ENCODE measurements around the gene FOXP4.

FOXP4 gene

GRCh38 chr6:41644297-41644879 lies 98.2 kb downstream of the FOXP4 start:
- H3K36me3 ChIP-seq (ENCODE audit: control insufficient read depth, insufficient read depth, low read length), result no peaks in the 10 kb centered on the region
- no peaks in the 10 kb centered on the region for H3K4me1 ChIP-seq (ENCODE audit: control insufficient read depth, insufficient read depth, low read length)
- H3K9ac ChIP-seq (ENCODE audit: low read length), result no peak overlapping the region
- H3K4me3 ChIP-seq (ENCODE audit: low read length), result no peak overlapping the region
- no peaks in the 10 kb centered on the region for H3K27me3 ChIP-seq (ENCODE audit: control insufficient read depth, insufficient read depth, low read length)
- no peaks in the 10 kb centered on the region for H3K9me3 ChIP-seq (ENCODE audit: control insufficient read depth, low read length)

- no peaks in the 10 kb centered on the region for H3K27me3 ChIP-seq (ENCODE audit: control insufficient read depth, insufficient read depth, low read length)
- no peak overlapping the region for H3K4me3 ChIP-seq (ENCODE audit: low read length)
- H3K9ac ChIP-seq (ENCODE audit: low read length), result no peak overlapping the region
- no peaks in the 10 kb centered on the region for H3K9me3 ChIP-seq (ENCODE audit: control insufficient read depth, low read length)
- no peaks in the 10 kb centered on the region for H3K4me1 ChIP-seq (ENCODE audit: control insufficient read depth, insufficient read depth, low read length)
- no peaks in the 10 kb centered on the region for H3K36me3 ChIP-seq (ENCODE audit: control insufficient read depth, insufficient read depth, low read length)
Measured at GRCh38 chr6:41645007-41645618, 98.9 kb downstream of the FOXP4 start.

- H3K9me3 ChIP-seq (ENCODE audit: control insufficient read depth, low read length), result no peaks in the 10 kb centered on the region
- H3K4me3 ChIP-seq (ENCODE audit: low read length), result no peak overlapping the region
- H3K4me1 ChIP-seq (ENCODE audit: control insufficient read depth, insufficient read depth, low read length), result no peaks in the 10 kb centered on the region
- H3K9ac ChIP-seq (ENCODE audit: low read length), result no peak overlapping the region
- H3K36me3 ChIP-seq (ENCODE audit: control insufficient read depth, insufficient read depth, low read length), result no peaks in the 10 kb centered on the region
- no peaks in the 10 kb centered on the region for H3K27me3 ChIP-seq (ENCODE audit: control insufficient read depth, insufficient read depth, low read length)
Measured at GRCh38 chr6:41646026-41646795, 100.0 kb downstream of the FOXP4 start.

GRCh38 chr6:41647061-41647511 lies 100.9 kb downstream of the FOXP4 start:
- no peaks in the 10 kb centered on the region for H3K36me3 ChIP-seq (ENCODE audit: control insufficient read depth, insufficient read depth, low read length)
- no peaks in the 10 kb centered on the region for H3K9me3 ChIP-seq (ENCODE audit: control insufficient read depth, low read length)
- no peaks in the 10 kb centered on the region for H3K4me1 ChIP-seq (ENCODE audit: control insufficient read depth, insufficient read depth, low read length)
- no peaks in the 10 kb centered on the region for H3K27me3 ChIP-seq (ENCODE audit: control insufficient read depth, insufficient read depth, low read length)
- H3K4me3 ChIP-seq (ENCODE audit: low read length), result no peak overlapping the region
- no peak overlapping the region for H3K9ac ChIP-seq (ENCODE audit: low read length)

GRCh38 chr6:41648070-41648585 lies 101.9 kb downstream of the FOXP4 start:
- Histone ChIP-seq H3K9me3 (ENCODE audit: control insufficient read depth, low read length) (no peaks in the 10 kb centered on the region), H3K4me3 (ENCODE audit: low read length) (no peak overlapping the region), H3K9ac (ENCODE audit: low read length) (no peak overlapping the region), H3K36me3 (ENCODE audit: control insufficient read depth, insufficient read depth, low read length) (no peaks in the 10 kb centered on the region), H3K4me1 (ENCODE audit: control insufficient read depth, insufficient read depth, low read length) (no peaks in the 10 kb centered on the region), H3K27me3 (ENCODE audit: control insufficient read depth, insufficient read depth, low read length) (no peaks in the 10 kb centered on the region)

- Histone ChIP-seq H3K27me3 (ENCODE audit: control insufficient read depth, insufficient read depth, low read length) (no peaks in the 10 kb centered on the region), H3K4me3 (ENCODE audit: low read length) (no peak overlapping the region), H3K9me3 (ENCODE audit: control insufficient read depth, low read length) (no peaks in the 10 kb centered on the region), H3K9ac (ENCODE audit: low read length) (no peak overlapping the region), H3K36me3 (ENCODE audit: control insufficient read depth, insufficient read depth, low read length) (no peaks in the 10 kb centered on the region), H3K4me1 (ENCODE audit: control insufficient read depth, insufficient read depth, low read length) (no peaks in the 10 kb centered on the region)
Measured at GRCh38 chr6:41648921-41649320, 102.7 kb downstream of the FOXP4 start.

GRCh38 chr6:41649596-41649995 lies 103.4 kb downstream of the FOXP4 start:
- H3K9me3 ChIP-seq (ENCODE audit: control insufficient read depth, low read length), result no peaks in the 10 kb centered on the region
- no peak overlapping the region for H3K4me3 ChIP-seq (ENCODE audit: low read length)
- H3K9ac ChIP-seq (ENCODE audit: low read length), result no peak overlapping the region
- no peaks in the 10 kb centered on the region for H3K4me1 ChIP-seq (ENCODE audit: control insufficient read depth, insufficient read depth, low read length)
- H3K27me3 ChIP-seq (ENCODE audit: control insufficient read depth, insufficient read depth, low read length), result no peaks in the 10 kb centered on the region
- no peaks in the 10 kb centered on the region for H3K36me3 ChIP-seq (ENCODE audit: control insufficient read depth, insufficient read depth, low read length)

- H3K9ac ChIP-seq (ENCODE audit: low read length), result no peak overlapping the region
- H3K36me3 ChIP-seq (ENCODE audit: control insufficient read depth, insufficient read depth, low read length), result no peaks in the 10 kb centered on the region
- H3K9me3 ChIP-seq (ENCODE audit: control insufficient read depth, low read length), result no peaks in the 10 kb centered on the region
- H3K27me3 ChIP-seq (ENCODE audit: control insufficient read depth, insufficient read depth, low read length), result peaks cover 3% of the 10 kb centered on the region
- H3K4me1 ChIP-seq (ENCODE audit: control insufficient read depth, insufficient read depth, low read length), result no peaks in the 10 kb centered on the region
- no peak overlapping the region for H3K4me3 ChIP-seq (ENCODE audit: low read length)
Measured at GRCh38 chr6:41650120-41650519, 103.9 kb downstream of the FOXP4 start.

- Histone ChIP-seq H3K4me1 (ENCODE audit: control insufficient read depth, insufficient read depth, low read length) (no peaks in the 10 kb centered on the region), H3K27me3 (ENCODE audit: control insufficient read depth, insufficient read depth, low read length) (peaks cover 5% of the 10 kb centered on the region), H3K9me3 (ENCODE audit: control insufficient read depth, low read length) (no peaks in the 10 kb centered on the region), H3K9ac (ENCODE audit: low read length) (no peak overlapping the region), H3K36me3 (ENCODE audit: control insufficient read depth, insufficient read depth, low read length) (no peaks in the 10 kb centered on the region), H3K4me3 (ENCODE audit: low read length) (no peak overlapping the region)
Measured at GRCh38 chr6:41651246-41651961, 105.2 kb downstream of the FOXP4 start.
